Sciatic nerve (tissue), 2 donors: ENCODE results near the gene VARS2. TPM values are rescaled to one million over a fixed set of nuclear protein-coding genes. Genes with fewer than 3 reads are reported as not detected.
A peak's percentile ranks its signal among the peaks of the same experiment; 100 is the strongest.
"Not testable (repeated sequence)": the region's sequence is repeated elsewhere in the genome, so short reads cannot be mapped to it uniquely, and the experiment has no call there.

Experiments
- ATAC-seq: fragments of 200-7000 bp; cut with Tn5 transposase; one replicate; pipeline ENCODE4 v1.9.1; 2020; ENCODE audit warnings: mild to moderate bottlenecking, moderate library complexity
- DNase-seq: peaks from one replicate; pipeline ENCODE4 v3.0.0-alpha.2; 2020; ENCODE audit warnings: low spot score
- intact Hi-C: fragments of 100-400 bp; cut with DNase I; formaldehyde crosslinking; loops from one replicate; pipeline ENCODE4 v1.14.2; 2022
- total RNA-seq: library from RNA; stranded (reverse); fragmentation: NEBNext Ultra II Directional; extraction: Animal tissue kit (Norgen Biotek cat#: 25700); gene quantifications from one replicate; pipeline ENCODE4 v1.2.1, GENCODE V29; 2021
- donor health status: DM: no; HTN: no; CAD: no.
- donor health status: DM: no; HTN: no; CAD: no.

The VARS2 gene
- total RNA-seq, 1 donor from 2014 or later, result 25.2 TPM

DNA sequence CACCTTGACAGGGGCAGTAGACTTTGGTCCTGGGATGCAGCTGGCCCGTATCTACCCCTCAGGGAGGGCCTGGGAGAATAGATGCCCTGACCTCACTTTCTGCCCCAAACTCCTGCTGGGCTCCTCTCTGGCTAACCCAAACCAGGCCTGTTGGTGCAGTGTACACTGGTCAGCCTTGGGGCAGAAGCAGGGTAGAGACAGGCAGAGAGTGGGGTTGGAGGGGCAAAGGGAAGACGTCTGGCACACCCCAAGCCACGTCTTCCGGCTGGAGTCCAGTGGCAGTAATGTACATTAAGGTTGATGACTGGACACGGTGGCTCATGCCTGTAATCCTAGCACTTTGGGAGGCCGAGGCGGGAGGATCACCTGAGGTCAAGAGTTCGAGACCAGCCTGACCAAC lies 20.4 kb upstream of the VARS2 start:
- intact Hi-C loops, result no loop called here
- DNase-seq, result no peak
- no peak for ATAC-seq

DNA sequence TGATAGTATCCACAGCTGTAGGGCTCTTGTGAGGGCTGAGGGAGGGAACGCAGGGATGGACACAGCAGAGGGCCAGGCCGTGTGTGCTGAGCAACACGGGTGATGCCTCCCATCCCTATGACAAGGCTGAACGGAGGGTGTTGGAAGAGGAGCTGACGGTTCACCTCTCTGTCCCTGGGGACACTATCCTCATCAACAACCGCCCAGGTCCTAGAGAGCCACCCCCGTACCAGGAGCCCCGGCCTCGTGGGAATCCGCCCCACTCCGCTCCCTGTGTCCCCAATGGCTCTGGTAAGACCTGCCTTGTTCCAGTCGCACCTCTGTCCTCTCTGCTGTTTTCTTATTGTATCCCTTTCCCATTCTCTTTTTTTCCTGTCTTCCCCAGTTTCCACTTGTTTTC lies 19.7 kb upstream of the VARS2 start:
- intact Hi-C loops, result no loop called here
- DNase-seq (no peak), ATAC-seq (no peak)

DNA sequence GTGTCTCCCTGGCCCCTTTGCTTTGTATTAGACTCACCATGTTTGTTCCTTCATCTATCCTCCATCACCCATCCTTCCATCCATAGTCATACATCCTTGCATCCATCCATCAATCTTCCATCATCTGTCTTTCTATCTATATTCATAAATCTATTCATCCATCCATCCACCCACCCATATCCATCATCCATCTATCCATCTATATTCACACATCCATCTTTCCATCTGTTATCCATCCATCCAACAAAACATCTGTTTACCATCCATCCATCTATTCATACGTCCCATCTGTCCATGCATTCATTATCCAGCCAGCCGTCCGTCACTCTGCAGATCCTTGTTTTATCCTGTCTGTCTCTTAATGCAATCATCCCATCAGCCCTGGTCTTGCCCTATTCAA lies 19.1 kb upstream of the VARS2 start:
- no peak for ATAC-seq
- intact Hi-C loops, result no loop called here

GRCh38 chr6:30895343-30895742 lies 18.7 kb upstream of the VARS2 start:
- intact Hi-C loops, result no loop called here
- DNase-seq, result no peak
- ATAC-seq, result no peak

More for the DNA sequence above, 19.1 kb upstream of the VARS2 start:
- DNase-seq, result no peak

GRCh38 chr6:30896541-30896940 lies 17.5 kb upstream of the VARS2 start:
- intact Hi-C loops, result no loop called here
- no peak for DNase-seq
- no peak for ATAC-seq

DNA sequence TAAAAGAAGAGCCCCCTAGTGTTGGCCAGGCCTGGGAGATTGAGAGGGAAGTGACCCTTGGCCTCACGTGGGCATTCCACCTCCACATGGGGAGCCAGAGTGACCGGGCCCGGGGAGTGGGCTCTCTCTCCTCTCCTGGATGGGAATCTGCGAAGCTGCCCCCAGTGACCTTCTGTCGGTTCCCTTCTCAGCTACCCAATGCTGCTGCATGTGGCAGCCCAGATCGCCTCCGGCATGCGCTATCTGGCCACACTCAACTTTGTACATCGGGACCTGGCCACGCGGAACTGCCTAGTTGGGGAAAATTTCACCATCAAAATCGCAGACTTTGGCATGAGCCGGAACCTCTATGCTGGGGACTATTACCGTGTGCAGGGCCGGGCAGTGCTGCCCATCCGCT lies 16.2 kb upstream of the VARS2 start:
- no peak for DNase-seq
- intact Hi-C loops, result no loop called here
- ATAC-seq, result no peak

- intact Hi-C loops, result no loop called here
- ATAC-seq, result no peak
These were observed 15.2 kb upstream of the VARS2 start for GRCh38 chr6:30898750-30899360.

GRCh38 chr6:30900863-30901417 lies 13.1 kb upstream of the VARS2 start:
- no peak for DNase-seq
- intact Hi-C loops, result no loop called here
- ATAC-seq, result no peak

More at GRCh38 chr6:30898750-30899360, 15.2 kb upstream of the VARS2 start:
- no peak for DNase-seq

GRCh38 chr6:30901436-30901835 lies 12.6 kb upstream of the VARS2 start:
- DNase-seq, result no peak
- no peak for ATAC-seq
- intact Hi-C loops, result no loop called here

- ATAC-seq, intact Hi-C loops: not testable (repeated sequence)
These were observed 11.8 kb upstream of the VARS2 start for GRCh38 chr6:30902196-30902595.

GRCh38 chr6:30902709-30903108 lies 11.3 kb upstream of the VARS2 start:
- no peak for ATAC-seq
- DNase-seq, result no peak
- intact Hi-C loops, result no loop called here

More at GRCh38 chr6:30902196-30902595, 11.8 kb upstream of the VARS2 start:
- not testable (repeated sequence) for DNase-seq

- intact Hi-C loops, result no loop called here
- DNase-seq, result no peak
- no peak for ATAC-seq
These were observed 10.8 kb upstream of the VARS2 start for GRCh38 chr6:30903236-30903635.

- DNase-seq, ATAC-seq, intact Hi-C loops: not testable (repeated sequence)
These were observed 6.7 kb upstream of the VARS2 start for GRCh38 chr6:30907290-30907757.

GRCh38 chr6:30907758-30908591 lies 6.1 kb upstream of the VARS2 start, which contains the start of gene GTF2H4:
Gene GTF2H4 (plus strand): TSS chr6:30908207.
- DNase-seq, result peak; percentile 97
- intact Hi-C loops, result no loop called here
- peak; percentile 99 for ATAC-seq

GRCh38 chr6:30908700-30909099 lies 5.3 kb upstream of the VARS2 start:
- intact Hi-C loops, result no loop called here
- DNase-seq, result no peak
- ATAC-seq, result no peak

GRCh38 chr6:30910473-30910872 lies 3.6 kb upstream of the VARS2 start:
- intact Hi-C loops, DNase-seq: not testable (repeated sequence)

DNA sequence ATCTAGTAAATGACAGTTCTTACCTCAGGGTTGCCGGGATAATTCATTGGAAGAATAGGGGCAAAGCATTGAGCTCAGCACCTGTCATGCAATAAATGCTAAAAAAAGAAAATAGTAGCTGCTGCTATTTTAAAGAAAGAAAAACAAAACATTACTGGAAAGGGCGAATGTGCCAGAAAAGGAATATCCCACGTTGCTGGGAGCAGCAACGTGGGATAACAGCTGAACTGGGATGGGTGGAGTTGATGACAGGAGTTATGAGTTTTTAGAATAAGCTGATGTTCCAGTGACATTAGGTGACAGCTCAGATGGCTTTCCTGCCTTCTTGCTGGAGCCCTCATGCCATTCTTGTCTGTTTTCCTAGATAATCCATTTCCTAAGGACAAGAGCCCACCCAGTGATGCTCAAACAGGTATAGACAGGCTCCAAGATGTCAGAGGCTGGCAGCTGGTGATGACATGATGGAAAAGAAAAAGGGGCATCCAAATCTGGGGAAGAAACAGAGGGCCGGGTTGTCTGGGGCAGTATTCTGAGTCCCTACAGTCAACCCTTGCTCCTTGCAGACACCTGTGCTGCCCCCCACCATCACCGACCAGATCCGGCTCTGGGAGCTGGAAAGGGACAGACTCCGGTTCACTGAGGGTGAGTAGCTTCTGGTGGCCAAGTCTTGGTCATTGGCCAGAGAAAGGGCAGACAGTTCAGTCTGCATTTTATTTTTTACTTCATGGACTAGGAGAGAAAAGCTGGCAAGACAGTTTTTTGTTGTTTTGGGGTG lies 1.1 kb upstream of the VARS2 start:
- intact Hi-C loops, result no loop called here
- DNase-seq (no peak), ATAC-seq (no peak)

More at GRCh38 chr6:30910473-30910872, 3.6 kb upstream of the VARS2 start:
- not testable (repeated sequence) for ATAC-seq

- peak; percentile 73 for ATAC-seq
- no peak for DNase-seq
- intact Hi-C loops, result no loop called here
These were observed 340 bp upstream of the VARS2 start for GRCh38 chr6:30913721-30914075.
